Measurements from ENCODE around the gene GPR68.

GRCh38 chr14:91291786-91292405 is 47.4 kb upstream of the GPR68 start:
- TF ChIP-seq CTCF (IDR thresholded peaks at IDR 0.05; ENCODE audit: low read depth, low read length, poor library complexity, severe bottlenecking) (no peak), EZH2phosphoT487 (IDR thresholded peaks at IDR 0.05; ENCODE audit: borderline replicate concordance, low read length) (no peak)
